ENCODE data around the gene DPP7. TPM values are rescaled to one million over a fixed set of nuclear protein-coding genes. Genes with fewer than 3 reads are reported as not detected.

The DPP7 gene
- total and polyA plus RNA-seq, 2 of the 4 experiments (the other 2 are of a cell fraction), result 14.9 to 76.4 TPM

GRCh38 chr9:137115394-137116026 lies 977 bp upstream of the DPP7 start:
- no peak overlapping the region for H3K9ac ChIP-seq (ENCODE audit: low read depth, low read length)
- no peaks in the 10 kb centered on the region for H4K20me1 ChIP-seq (ENCODE audit: insufficient read depth, low read length)
- peaks cover 17% of the 10 kb centered on the region for H3K36me3 ChIP-seq (ENCODE audit: control insufficient read depth, insufficient read depth, low read length)
- H3K4ac ChIP-seq (ENCODE audit: low read depth, low read length), result no peak overlapping the region
- no peak overlapping the region for H2BK15ac ChIP-seq (ENCODE audit: low read depth, low read length)
- H3K9me3 ChIP-seq (ENCODE audit: control insufficient read depth, insufficient read depth, low read length), result no peaks in the 10 kb centered on the region
- peak overlapping the region; percentile 60 for H2AK9ac ChIP-seq (replicated peaks; ENCODE audit: low read depth, low read length, poor library complexity)
- H4K8ac ChIP-seq (ENCODE audit: low read depth in 2 of 2, low read length in 2 of 2), result no peak overlapping the region; a peak in 1 of 4 replicates
- TF ChIP-seq RCOR1 (IDR thresholded peaks at IDR 0.05; ENCODE audit: insufficient replicate concordance, low read length) (no peak), MAFK (IDR thresholded peaks at IDR 0.05; ENCODE audit: low read depth, low read length) (no peak), CTCF (conservative IDR thresholded peaks at IDR 0.05; ENCODE audit: low read depth, low read length) (no peak), SMC3 (IDR thresholded peaks at IDR 0.05; ENCODE audit: low read depth, low read length) (no peak), BHLHE40 (IDR thresholded peaks at IDR 0.05; ENCODE audit: low read depth, low read length) (no peak), CHD1 (IDR thresholded peaks at IDR 0.05; ENCODE audit: low read depth, low read length) (no peak), MXI1 (IDR thresholded peaks at IDR 0.05; ENCODE audit: borderline replicate concordance, low read depth, low read length) (no peak), MAZ (IDR thresholded peaks at IDR 0.05; ENCODE audit: borderline replicate concordance, low read depth, low read length) (no peak), CEBPB (IDR thresholded peaks at IDR 0.05; ENCODE audit: low read depth, low read length) (no peak), RAD21 (IDR thresholded peaks at IDR 0.05; ENCODE audit: low read length) (no peak), POLR2A (IDR thresholded peaks at IDR 0.05; ENCODE audit: low read depth, low read length) (no peak), ELK1 (IDR thresholded peaks at IDR 0.05; ENCODE audit: borderline replicate concordance, low read depth, low read length) (no peak), RFX5 (IDR thresholded peaks at IDR 0.05; ENCODE audit: low read depth, low read length) (no peak), FOS (IDR thresholded peaks at IDR 0.05; ENCODE audit: low read depth, low read length) (no peak), NFE2L2 (IDR thresholded peaks at IDR 0.05; ENCODE audit: low read depth, low read length) (no peak)
- TF ChIP-seq, protein P1, sequence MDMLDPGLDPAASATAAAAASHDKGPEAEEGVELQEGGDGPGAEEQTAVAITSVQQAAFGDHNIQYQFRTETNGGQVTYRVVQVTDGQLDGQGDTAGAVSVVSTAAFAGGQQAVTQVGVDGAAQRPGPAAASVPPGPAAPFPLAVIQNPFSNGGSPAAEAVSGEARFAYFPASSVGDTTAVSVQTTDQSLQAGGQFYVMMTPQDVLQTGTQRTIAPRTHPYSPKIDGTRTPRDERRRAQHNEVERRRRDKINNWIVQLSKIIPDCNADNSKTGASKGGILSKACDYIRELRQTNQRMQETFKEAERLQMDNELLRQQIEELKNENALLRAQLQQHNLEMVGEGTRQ (IDR thresholded peaks at IDR 0.05; ENCODE audit: low read depth, low read length), result no peak
- H3K27ac ChIP-seq (ENCODE audit: insufficient read depth, low read length), result no peak overlapping the region
- H3K4me3 ChIP-seq (ENCODE audit: insufficient read depth, low read depth, low read length), result no peak overlapping the region
- H2AK5ac ChIP-seq (ENCODE audit: low read depth, low read length), result no peak overlapping the region
- DNase-seq, result no peak
- H2BK120ac ChIP-seq (ENCODE audit: low read depth, low read length), result no peak overlapping the region
- no TSS peak for BruUV-seq (replicated peaks)
- H3K9me1 ChIP-seq (ENCODE audit: insufficient read depth, low read length), result no peaks in the 10 kb centered on the region
- WGBS, 2 experiments (ENCODE audit: extremely low coverage in 2 of 2, insufficient read length in 1 of 2), result 76% methylated on average over 10 of the region's 21 CpGs; no CpG with 5 or more reads in 1 of the 2 experiments
- H4K91ac ChIP-seq (ENCODE audit: insufficient read depth, low read depth, low read length), result no peak overlapping the region
- H3K18ac ChIP-seq (ENCODE audit: low read depth, low read length), result no peak overlapping the region
- no peak overlapping the region for H3K14ac ChIP-seq (replicated peaks; ENCODE audit: low read depth, low read length)
- H3K4me2 ChIP-seq (ENCODE audit: low read depth, low read length), result no peak overlapping the region
- H2AFZ ChIP-seq (replicated peaks; ENCODE audit: low read length, poor library complexity), result peak overlapping the region; percentile 86
- no peak for ATAC-seq (ENCODE audit: low read depth)
- no peaks in the 10 kb centered on the region for H3K27me3 ChIP-seq (ENCODE audit: control insufficient read depth, insufficient read depth, low read length)
- intact Hi-C loops (cut with micrococcal nuclease), result no loop called here
- POLR2A ChIA-PET (ENCODE audit: unreplicated experiment), result no interaction called here
- no peak overlapping the region for H4K5ac ChIP-seq (ENCODE audit: low read depth, low read length)
- peaks cover 6% of the 10 kb centered on the region for H3K4me1 ChIP-seq (ENCODE audit: control insufficient read depth, insufficient read depth, low read length)
- H2BK20ac ChIP-seq (ENCODE audit: low read depth, low read length), result no peak overlapping the region
- H3K79me1 ChIP-seq (ENCODE audit: low read depth in 1 of 2, low read length in 2 of 2), result 0 out of 4 replicates have a peak, but pooled peaks cover 0 to 3% of the 10 kb centered on the region in 2 experiments
- no peak overlapping the region for H3K23ac ChIP-seq (ENCODE audit: low read depth, low read length)
- CTCF ChIA-PET, result no interaction called here
- in situ Hi-C loops (cut with MboI; ENCODE audit: low sequenced_read_pairs), result no loop called here
- H2BK5ac ChIP-seq (ENCODE audit: low read depth, low read length, poor library complexity, severe bottlenecking), result no peak overlapping the region
- dilution Hi-C loops (cut with HindIII; ENCODE audit: low sequenced_read_pairs, unreplicated experiment), result no loop called here
- H3K56ac ChIP-seq (ENCODE audit: extremely low read depth, insufficient read depth, low read length), result no peak overlapping the region

Measured in IMR-90 (cell line).